Heart left ventricle (tissue), 16 donors: Measurements from ENCODE around the gene FLNB. TPM values are rescaled to one million over a fixed set of nuclear protein-coding genes. Genes with fewer than 3 reads are reported as not detected.

ENCODE experiments used
- ATAC-seq, 4 donors: fragments of 200-7000 bp; cut with Tn5 transposase; one replicate each; pipeline ENCODE4 v1.9.1; 2020 to 2022; ENCODE audit warnings: moderate library complexity in 4 of 4, mild to moderate bottlenecking in 3 of 4, moderate number of reproducible peaks in 1 of 4
- DNase-seq, 5 donors: peaks; one replicate each; pipeline ENCODE4 v3.0.0-alpha.2; 2020
- H3K27ac ChIP-seq, 12 donors: fragments of 200-600 bp; sonication (generic) in 4 of 12; one replicate each; pipeline versions ENCODE4 v1.5.0 to v1.8.0; 2016 to 2022; ENCODE audit warnings: mild to moderate bottlenecking in 2 of 12
- H3K27me3 ChIP-seq, 9 donors: fragments of 200-600 bp; sonication (generic) in 2 of 9; one replicate each; pipeline versions ENCODE4 v1.5.1 to v1.8.0; 2016 to 2022; ENCODE audit warnings: mild to moderate bottlenecking in 3 of 9
- H3K36me3 ChIP-seq, 9 donors: fragments of 200-600 bp; sonication (generic) in 2 of 9; one replicate each; pipeline versions ENCODE4 v1.5.0 to v1.8.0; 2018 to 2022; ENCODE audit warnings: mild to moderate bottlenecking in 2 of 9
- H3K4me1 ChIP-seq, 12 donors: fragments of 200-600 bp; sonication (generic) in 4 of 12; one replicate each; pipeline versions ENCODE4 v1.5.0 to v1.8.0; 2016 to 2022; ENCODE audit warnings: mild to moderate bottlenecking in 3 of 12
- H3K4me3 ChIP-seq, 12 donors: fragments of 200-600 bp; sonication (generic) in 4 of 12; one replicate each; pipeline versions ENCODE4 v1.5.0 to v1.8.0; 2017 to 2022; ENCODE audit warnings: mild to moderate bottlenecking in 9 of 12, moderate library complexity in 4 of 12
- H3K9me3 ChIP-seq, 12 donors: fragments of 200-600 bp; sonication (generic) in 4 of 12; one replicate each; pipeline versions ENCODE4 v1.5.0 to v1.8.0; 2016 to 2022; ENCODE audit warnings: mild to moderate bottlenecking in 1 of 12
- POLR2A ChIP-seq, 2 donors: fragments of 450-650 bp; IDR thresholded peaks; one replicate each; pipeline ENCODE4 v1.6.1; 2017; ENCODE audit warnings: antibody characterized with exemption in 2 of 2, mild to moderate bottlenecking in 2 of 2, moderate library complexity in 2 of 2
- WGBS, 4 donors: extraction: QIAGEN DNeasy Blood & Tissue Kit in 2 of 4; methylation state at CpG; one replicate each; pipeline versions ENCODE4 v1.1.5 to v1.1.7; 2013 to 2018; 5-methylcytosine and 5-hydroxymethylcytosine counted together
- intact Hi-C, 10 donors: fragments of 100-400 bp; cut with DNase I; formaldehyde crosslinking; loops; one replicate each; pipeline versions ENCODE4 v1.11.1 to v1.14.2; 2022
- polyA plus RNA-seq, 2 donors: library from polyadenylated mRNA; stranded (reverse); fragments of 200-250 nt; gene quantifications; one replicate each; pipeline ENCODE4 v1.2.3, GENCODE V29; 2013
- total RNA-seq, 9 donors: library from RNA; depleted of rRNA in 2 of 9; stranded (reverse); fragments of >200 nt in 2 of 9; fragmentation: NEBNext Ultra II Directional in 3 of 9; extraction: Animal tissue kit (Norgen Biotek cat#: 25700) in 3 of 9; gene quantifications; one replicate each; pipeline versions ENCODE4 v1.1.0 to v1.2.4, GENCODE V29; 2016 to 2023
- TF ChIP-seq, protein P1 (sequence below), 12 donors: fragments of 200-600 bp; sonication (generic) in 4 of 12; IDR thresholded peaks; one replicate each; pipeline versions ENCODE4 v1.5.0 to v1.8.0; 2018 to 2022; ENCODE audit warnings: antibody characterized with exemption in 12 of 12, mild to moderate bottlenecking in 5 of 12
- donor health status: ischemic (EF 13 %, LVEDD 7.1; RV severe dilation, severe dysfunction).
- donor health status: healthy with polysubstance abuse.
- donor health status: DM: no; HTN: yes; CAD: no.
- donor health status: DM: no; HTN: no; CAD: no.
- donor health status: ischemic (EF 25% LVEDD 6.9; RV normal size, moderate dysfunction).
- donor health status: ischemic (EF 25% LVEDD 5.7; RV mildly dilated, moderate dysfunction).
- donor health status: healthy.
- donor health status: DM: yes; HTN: yes; CAD: no.
- donor health status: ischemic (EF 35%, LVEDD 5.7; RV mildly dilated, moderate dysfunction).
- donor health status: nonischemic (EF 11% LVEDD 7.7; RV severe dilation, severe dysfunction).
- donor health status: DM: yes; HTN: yes; CAD: no.
- donor health status: PGD.
- donor health status: ischemic (EF 29% LVEDD 5.4; RV normal size, mild dysfunction).
- donor health status: nonischemic (EF 23%, LVEDD 6.1; RV moderate dilation, normal function).

Gene FLNB
- total and polyA plus RNA-seq, 11 donors: 30.5 to 75.6 (median 40.6) TPM

DNA sequence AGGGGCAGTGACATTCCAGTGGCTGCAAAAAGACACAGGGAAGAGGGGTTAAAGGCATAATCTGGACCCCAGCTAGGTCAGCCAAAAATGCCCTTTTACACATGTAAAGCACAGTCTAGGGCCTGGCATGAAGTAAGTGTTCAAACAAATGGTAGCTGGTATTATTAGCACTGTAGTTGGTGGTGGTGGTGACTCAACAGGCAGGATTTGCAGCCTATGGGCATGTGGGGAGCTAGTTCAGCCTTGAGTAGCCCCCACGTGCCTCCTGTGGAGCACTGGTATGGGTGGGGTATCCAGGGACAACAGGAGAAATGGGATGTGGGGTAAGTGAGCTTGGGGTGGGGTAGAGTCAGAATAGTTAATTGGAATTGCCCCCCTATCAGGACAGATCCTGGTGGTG, 175.0 kb downstream of the FLNB start:
- ATAC-seq: no peak
- DNase-seq: no peak

DNA sequence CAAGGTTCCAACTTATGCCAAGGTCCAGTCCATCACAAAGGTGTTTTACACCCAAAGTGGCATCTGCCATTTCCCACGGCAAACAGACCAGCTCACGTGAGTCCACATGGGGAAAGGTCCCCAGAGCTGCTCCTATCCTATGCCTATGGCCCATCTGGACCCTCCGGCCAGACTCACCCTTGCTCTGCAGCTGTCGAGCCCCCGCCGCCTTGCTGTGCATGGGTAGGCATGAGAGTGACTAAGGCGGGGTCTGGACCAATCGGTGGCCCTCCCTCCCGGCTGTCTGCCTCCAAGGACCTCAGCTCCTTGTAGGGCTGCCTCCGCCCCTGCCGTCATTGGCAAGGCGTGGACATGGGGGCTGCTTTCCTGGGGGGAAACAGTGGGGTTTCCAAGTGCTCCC, 175.7 kb downstream of the FLNB start:
- WGBS, 4 donors: 77 to 92% (median 86%) methylated on average over 6 to 12 of the region's 12 CpGs
- Histone ChIP-seq H3K27me3 (no peaks in the 10 kb centered on the region), H3K4me1 (peaks cover 0 to 11% (median 6%) of the 10 kb centered on the region in 12 donors), H3K4me3 (no peak overlapping the region), H3K36me3 (no peaks in the 10 kb centered on the region), H3K27ac (no peak overlapping the region), H3K9me3 (no peaks in the 10 kb centered on the region)
- intact Hi-C loops: loop anchor here in 3 of 10 donors (10.0 kb wide), 2 partner anchors 231 to 351 kb away; partner anchors contain the start of gene ACOX2 (in 1 of the 3)
- ATAC-seq (no peak), DNase-seq (no peak)
- TF ChIP-seq POLR2A (IDR thresholded peaks at IDR 0.05): no peak

More for the DNA sequence above, 175.0 kb downstream of the FLNB start:
- Histone ChIP-seq H3K9me3 (no peaks in the 10 kb centered on the region), H3K36me3 (no peaks in the 10 kb centered on the region), H3K27ac (no peak overlapping the region), H3K4me3 (no peak overlapping the region), H3K4me1 (peaks cover 0 to 10% (median 1%) of the 10 kb centered on the region in 12 donors), H3K27me3 (no peaks in the 10 kb centered on the region)
- WGBS, 4 donors: 88 to 100% (median 96%) methylated on average over 1 of the region's 1 CpG
- TF ChIP-seq POLR2A (IDR thresholded peaks at IDR 0.05): no peak
- TF ChIP-seq, protein P1, sequence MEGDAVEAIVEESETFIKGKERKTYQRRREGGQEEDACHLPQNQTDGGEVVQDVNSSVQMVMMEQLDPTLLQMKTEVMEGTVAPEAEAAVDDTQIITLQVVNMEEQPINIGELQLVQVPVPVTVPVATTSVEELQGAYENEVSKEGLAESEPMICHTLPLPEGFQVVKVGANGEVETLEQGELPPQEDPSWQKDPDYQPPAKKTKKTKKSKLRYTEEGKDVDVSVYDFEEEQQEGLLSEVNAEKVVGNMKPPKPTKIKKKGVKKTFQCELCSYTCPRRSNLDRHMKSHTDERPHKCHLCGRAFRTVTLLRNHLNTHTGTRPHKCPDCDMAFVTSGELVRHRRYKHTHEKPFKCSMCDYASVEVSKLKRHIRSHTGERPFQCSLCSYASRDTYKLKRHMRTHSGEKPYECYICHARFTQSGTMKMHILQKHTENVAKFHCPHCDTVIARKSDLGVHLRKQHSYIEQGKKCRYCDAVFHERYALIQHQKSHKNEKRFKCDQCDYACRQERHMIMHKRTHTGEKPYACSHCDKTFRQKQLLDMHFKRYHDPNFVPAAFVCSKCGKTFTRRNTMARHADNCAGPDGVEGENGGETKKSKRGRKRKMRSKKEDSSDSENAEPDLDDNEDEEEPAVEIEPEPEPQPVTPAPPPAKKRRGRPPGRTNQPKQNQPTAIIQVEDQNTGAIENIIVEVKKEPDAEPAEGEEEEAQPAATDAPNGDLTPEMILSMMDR (IDR thresholded peaks at IDR 0.05): no peak
- intact Hi-C loops: loop anchor here in 3 of 10 donors (10.0 kb wide), 2 partner anchors 232 to 352 kb away; partner anchors contain the start of gene ACOX2 (in 1 of the 3)

DNA sequence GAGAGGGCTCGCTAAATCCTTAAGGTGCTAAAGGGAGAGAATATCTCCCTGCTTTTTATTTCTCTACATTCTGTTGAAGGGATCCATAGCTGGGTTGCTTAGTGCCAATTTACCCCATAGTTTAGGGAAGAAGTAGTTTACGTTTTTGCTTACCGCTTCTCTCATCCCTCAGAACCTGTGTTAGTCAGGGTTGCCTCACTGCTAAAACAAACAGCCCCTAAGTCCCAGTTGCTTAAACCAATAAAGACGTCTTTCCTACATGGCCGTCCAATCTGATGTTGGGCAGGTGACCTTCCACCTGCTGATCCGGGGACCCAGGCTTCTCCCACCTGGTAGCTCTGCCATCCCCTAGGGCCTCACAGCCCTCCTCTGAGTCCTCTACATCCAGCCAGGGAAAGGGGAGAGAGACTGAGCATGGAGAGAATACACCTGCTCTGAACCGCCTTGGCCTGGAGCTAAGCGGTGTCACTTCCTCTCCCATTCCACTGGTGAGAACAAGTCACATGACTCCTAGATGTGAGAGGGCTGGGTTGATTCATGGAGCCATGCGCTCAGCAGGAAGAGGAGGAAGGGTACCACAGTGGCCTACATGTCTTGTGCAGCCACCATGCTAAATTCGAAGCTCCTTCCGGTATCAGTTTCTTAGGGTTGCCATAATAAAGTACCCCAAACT, 176.2 kb downstream of the FLNB start:
- ATAC-seq: no peak
- no peak overlapping the region for H3K27ac ChIP-seq
- H3K4me1 ChIP-seq: peaks cover 0 to 17% (median 10%) of the 10 kb centered on the region in 12 donors
- TF ChIP-seq POLR2A (IDR thresholded peaks at IDR 0.05): no peak
- TF ChIP-seq, protein P1 (IDR thresholded peaks at IDR 0.05): no peak
- 92 to 95% (median 93%) methylated on average over 11 of the region's 11 CpGs for whole genome bisulfite sequencing, 4 donors
- DNase-seq: no peak
- intact Hi-C loops: loop anchor here in 3 of 10 donors (10.0 kb wide), 2 partner anchors 230 to 350 kb away; partner anchors contain the start of gene ACOX2 (in 1 of the 3)
- no peaks in the 10 kb centered on the region for H3K27me3 ChIP-seq
- H3K36me3 ChIP-seq: no peaks in the 10 kb centered on the region
- H3K4me3 ChIP-seq: no peak overlapping the region
- no peaks in the 10 kb centered on the region for H3K9me3 ChIP-seq

DNA sequence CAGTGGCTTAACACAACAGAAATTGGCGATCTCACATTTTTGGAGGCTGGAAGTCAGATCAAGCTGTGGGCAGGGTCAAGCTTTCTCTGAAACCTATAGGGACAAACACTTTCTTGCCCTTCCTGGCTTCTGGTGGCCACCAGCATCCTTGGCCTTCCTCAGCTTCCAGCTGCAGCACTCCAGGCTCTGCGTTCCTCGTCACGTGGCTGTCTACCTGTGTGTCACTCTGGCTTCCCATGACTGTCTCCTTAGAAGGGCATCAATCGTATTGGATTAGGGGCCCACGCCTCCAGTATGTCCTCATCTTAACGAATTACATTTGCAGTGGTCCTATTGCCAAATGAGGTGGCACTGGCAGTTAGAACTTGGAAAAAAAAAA, 176.7 kb downstream of the FLNB start:
- WGBS, 4 donors: 89 to 93% (median 92%) methylated on average over 7 of the region's 7 CpGs
- no peak for TF ChIP-seq POLR2A (IDR thresholded peaks at IDR 0.05)
- Histone ChIP-seq H3K4me3 (no peak overlapping the region), H3K4me1 (peaks cover 0 to 20% (median 13%) of the 10 kb centered on the region in 12 donors), H3K9me3 (no peaks in the 10 kb centered on the region), H3K27me3 (no peaks in the 10 kb centered on the region), H3K36me3 (no peaks in the 10 kb centered on the region), H3K27ac (no peak overlapping the region)
- intact Hi-C loops: loop anchor here in 7 of 10 donors (5.0 to 10.0 kb wide), 6 partner anchors 37 to 350 kb away; partner anchors contain the start of gene ACOX2 (in 1 of the 7)
- DNase-seq (no peak), ATAC-seq (no peak)

DNA sequence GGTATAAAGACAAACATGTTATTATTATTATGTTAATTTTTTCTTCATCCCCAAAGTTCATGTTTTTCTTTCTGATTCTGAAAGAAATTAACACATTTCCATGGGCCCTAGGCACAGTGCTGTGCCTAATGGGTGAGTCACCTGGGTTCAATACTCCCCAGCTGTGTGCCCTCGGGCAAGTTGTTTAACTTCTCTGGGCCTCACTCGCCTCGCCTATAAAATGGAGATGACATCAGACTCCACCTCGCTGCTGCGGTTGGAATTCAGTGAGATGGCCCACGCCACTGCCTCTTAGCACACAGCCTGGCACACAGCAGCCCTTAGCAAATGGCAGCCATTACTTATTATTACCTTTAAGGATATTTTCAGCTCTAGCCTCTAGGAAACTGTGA, 179.9 kb downstream of the FLNB start:
- TF ChIP-seq, protein P1 (IDR thresholded peaks at IDR 0.05): no peak
- H3K27me3 ChIP-seq: no peaks in the 10 kb centered on the region
- H3K4me1 ChIP-seq: peaks cover 0 to 20% (median 13%) of the 10 kb centered on the region in 12 donors
- DNase-seq: no peak
- intact Hi-C loops: loop anchor here in 9 of 10 donors (2.0 to 10.0 kb wide), 9 partner anchors 29 to 347 kb away; partner anchors contain the start of gene ACOX2 (in 1 of the 9)
- WGBS, 4 donors: 82 to 84% (median 83%) methylated on average over 6 of the region's 6 CpGs
- H3K9me3 ChIP-seq: no peaks in the 10 kb centered on the region
- H3K36me3 ChIP-seq: no peaks in the 10 kb centered on the region
- H3K4me3 ChIP-seq: no peak overlapping the region
- peak overlapping the region in 1 of 12 donors; percentile 44 for H3K27ac ChIP-seq
- no peak for ATAC-seq
